ENCODE data around the gene GALNT11. TPM values are rescaled to one million over a fixed set of nuclear protein-coding genes. Genes with fewer than 3 reads are reported as not detected.
A peak's percentile ranks its signal among the peaks of the same experiment; 100 is the strongest.
"Not testable (repeated sequence)": the region's sequence is repeated elsewhere in the genome, so short reads cannot be mapped to it uniquely, and the experiment has no call there.

Gene GALNT11
- total RNA-seq, 1 donor from 2014 or later, result 37.1 TPM

GRCh38 chr7:152073352-152073751, 47.9 kb downstream of the GALNT11 start:
- H3K36me3 Mint-ChIP-seq (ENCODE audit: low read depth), result no peaks in the 10 kb centered on the region
- no peak for TF ChIP-seq CTCF (IDR thresholded peaks at IDR 0.05)
- H3K4me3 Mint-ChIP-seq (ENCODE audit: unreplicated experiment), result no peak overlapping the region
- no peaks in the 10 kb centered on the region for H3K27me3 Mint-ChIP-seq (ENCODE audit: low read depth)
- DNase-seq (ENCODE audit: low spot score), result no peak
- H3K27ac Mint-ChIP-seq (ENCODE audit: unreplicated experiment), result no peak overlapping the region
- H3K4me1 Mint-ChIP-seq (ENCODE audit: low read depth), result peaks cover 38% of the 10 kb centered on the region
- H3K9me3 Mint-ChIP-seq (ENCODE audit: low read depth), result peaks cover 5% of the 10 kb centered on the region

- no peak overlapping the region for H3K4me3 Mint-ChIP-seq (ENCODE audit: unreplicated experiment)
- TF ChIP-seq CTCF (IDR thresholded peaks at IDR 0.05), result no peak
- H3K36me3 Mint-ChIP-seq (ENCODE audit: low read depth), result no peaks in the 10 kb centered on the region
- H3K27ac Mint-ChIP-seq (ENCODE audit: unreplicated experiment), result no peak overlapping the region
- H3K9me3 Mint-ChIP-seq (ENCODE audit: low read depth), result peaks cover 5% of the 10 kb centered on the region
- no peaks in the 10 kb centered on the region for H3K27me3 Mint-ChIP-seq (ENCODE audit: low read depth)
- no peak for DNase-seq (ENCODE audit: low spot score)
- H3K4me1 Mint-ChIP-seq (ENCODE audit: low read depth), result peaks cover 50% of the 10 kb centered on the region
These were observed 49.2 kb downstream of the GALNT11 start for GRCh38 chr7:152074673-152075072.

DNA sequence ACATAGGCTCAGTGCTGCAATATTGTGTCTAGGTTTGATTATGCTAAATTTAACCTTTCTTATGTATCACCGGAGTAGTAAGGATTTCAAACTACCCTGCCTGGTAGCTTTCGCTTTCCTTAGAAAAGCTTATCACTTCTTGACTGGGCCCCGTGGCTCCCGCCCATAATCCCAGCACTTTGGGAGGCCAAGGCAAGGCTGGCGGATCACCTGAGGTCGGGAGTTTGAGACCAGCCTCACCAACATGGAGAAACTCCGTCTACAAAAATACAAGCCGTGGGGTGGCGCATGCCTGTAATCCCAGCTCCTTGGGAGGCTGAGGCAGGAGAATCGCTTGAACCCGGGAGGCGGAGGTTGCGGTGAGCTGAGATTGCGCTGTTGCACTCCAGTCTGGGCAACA, 49.9 kb downstream of the GALNT11 start:
- H3K4me1 Mint-ChIP-seq (ENCODE audit: low read depth), result peaks cover 57% of the 10 kb centered on the region
- H3K27me3 Mint-ChIP-seq (ENCODE audit: low read depth); H3K27ac Mint-ChIP-seq (ENCODE audit: unreplicated experiment); H3K4me3 Mint-ChIP-seq (ENCODE audit: unreplicated experiment); DNase-seq (ENCODE audit: low spot score); H3K36me3 Mint-ChIP-seq (ENCODE audit: low read depth); H3K9me3 Mint-ChIP-seq (ENCODE audit: low read depth): not testable (repeated sequence)

GRCh38 chr7:152076324-152076821, 50.9 kb downstream of the GALNT11 start:
- Mint-ChIP-seq H3K36me3 (ENCODE audit: low read depth) (no peaks in the 10 kb centered on the region), H3K27me3 (ENCODE audit: low read depth) (no peaks in the 10 kb centered on the region), H3K4me1 (ENCODE audit: low read depth) (peaks cover 62% of the 10 kb centered on the region), H3K9me3 (ENCODE audit: low read depth) (no peaks in the 10 kb centered on the region), H3K27ac (ENCODE audit: unreplicated experiment) (no peak overlapping the region), H3K4me3 (ENCODE audit: unreplicated experiment) (no peak overlapping the region)
- peak; percentile 67 for TF ChIP-seq CTCF (IDR thresholded peaks at IDR 0.05)
- DNase-seq (ENCODE audit: low spot score), result no peak

GRCh38 chr7:152076940-152077933, 51.8 kb downstream of the GALNT11 start:
- Mint-ChIP-seq H3K36me3 (ENCODE audit: low read depth) (no peaks in the 10 kb centered on the region), H3K9me3 (ENCODE audit: low read depth) (no peaks in the 10 kb centered on the region), H3K4me3 (ENCODE audit: unreplicated experiment) (no peak overlapping the region), H3K27me3 (ENCODE audit: low read depth) (no peaks in the 10 kb centered on the region), H3K27ac (ENCODE audit: unreplicated experiment) (no peak overlapping the region), H3K4me1 (ENCODE audit: low read depth) (peaks cover 64% of the 10 kb centered on the region)
- no peak for DNase-seq (ENCODE audit: low spot score)
- TF ChIP-seq CTCF (IDR thresholded peaks at IDR 0.05), result no peak
